GM18519 (cell line): Measurements from ENCODE around the gene EHBP1L1.
"Not testable (repeated sequence)": the region's sequence is repeated elsewhere in the genome, so short reads cannot be mapped to it uniquely, and the experiment has no call there.

Experiments used
- ATAC-seq: cut with Tn5 transposase; IDR thresholded peaks from one replicate; pipeline ENCODE4 v1.9.1; 2021; ENCODE audit warnings: mild to moderate bottlenecking, moderate library complexity; ENCODE audit not compliant: unreplicated experiment, low FRiP score

EHBP1L1 gene

GRCh38 chr11:65633390-65634108, 57.7 kb downstream of the EHBP1L1 start:
- ATAC-seq: no peak

GRCh38 chr11:65634109-65634436, 58.2 kb downstream of the EHBP1L1 start:
- no peak for ATAC-seq

- no peak for ATAC-seq
Observed at GRCh38 chr11:65634440-65634839, 58.6 kb downstream of the EHBP1L1 start.

DNA sequence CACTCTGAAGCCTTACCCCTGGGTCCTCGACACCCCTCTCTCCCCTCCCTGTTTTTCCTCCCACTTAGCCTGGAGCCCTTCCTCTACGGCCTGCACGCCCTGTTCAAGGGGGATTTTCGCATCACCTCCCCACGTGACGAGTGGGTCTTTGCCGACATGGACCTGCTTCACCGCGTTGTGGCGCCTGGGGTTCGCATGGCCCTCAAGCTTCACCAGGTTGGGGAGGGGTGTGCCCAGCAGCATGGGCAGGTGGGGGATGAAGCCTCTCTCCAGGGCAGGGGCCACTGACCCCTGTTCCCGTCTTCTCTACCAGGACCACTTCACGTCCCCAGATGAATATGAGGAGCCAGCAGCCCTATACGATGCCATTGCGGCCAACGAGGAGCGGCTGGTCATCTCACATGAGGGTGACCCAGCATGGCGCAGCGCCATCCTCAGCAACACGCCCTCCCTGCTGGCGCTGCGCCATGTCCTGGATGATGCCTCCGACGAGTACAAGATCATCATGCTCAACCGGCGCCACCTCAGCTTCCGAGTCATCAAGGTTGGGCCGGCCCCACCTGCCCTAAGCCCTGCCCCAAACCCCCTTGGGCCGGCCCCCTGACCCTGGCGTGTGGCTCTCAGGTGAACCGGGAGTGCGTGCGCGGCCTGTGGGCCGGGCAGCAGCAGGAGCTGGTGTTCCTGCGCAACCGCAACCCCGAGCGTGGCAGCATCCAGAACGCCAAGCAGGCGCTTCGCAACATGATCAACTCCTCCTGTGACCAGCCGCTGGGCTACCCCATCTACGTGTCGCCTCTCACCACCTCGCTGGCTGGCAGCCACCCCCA, 59.3 kb downstream of the EHBP1L1 start:
- no peak for ATAC-seq

DNA sequence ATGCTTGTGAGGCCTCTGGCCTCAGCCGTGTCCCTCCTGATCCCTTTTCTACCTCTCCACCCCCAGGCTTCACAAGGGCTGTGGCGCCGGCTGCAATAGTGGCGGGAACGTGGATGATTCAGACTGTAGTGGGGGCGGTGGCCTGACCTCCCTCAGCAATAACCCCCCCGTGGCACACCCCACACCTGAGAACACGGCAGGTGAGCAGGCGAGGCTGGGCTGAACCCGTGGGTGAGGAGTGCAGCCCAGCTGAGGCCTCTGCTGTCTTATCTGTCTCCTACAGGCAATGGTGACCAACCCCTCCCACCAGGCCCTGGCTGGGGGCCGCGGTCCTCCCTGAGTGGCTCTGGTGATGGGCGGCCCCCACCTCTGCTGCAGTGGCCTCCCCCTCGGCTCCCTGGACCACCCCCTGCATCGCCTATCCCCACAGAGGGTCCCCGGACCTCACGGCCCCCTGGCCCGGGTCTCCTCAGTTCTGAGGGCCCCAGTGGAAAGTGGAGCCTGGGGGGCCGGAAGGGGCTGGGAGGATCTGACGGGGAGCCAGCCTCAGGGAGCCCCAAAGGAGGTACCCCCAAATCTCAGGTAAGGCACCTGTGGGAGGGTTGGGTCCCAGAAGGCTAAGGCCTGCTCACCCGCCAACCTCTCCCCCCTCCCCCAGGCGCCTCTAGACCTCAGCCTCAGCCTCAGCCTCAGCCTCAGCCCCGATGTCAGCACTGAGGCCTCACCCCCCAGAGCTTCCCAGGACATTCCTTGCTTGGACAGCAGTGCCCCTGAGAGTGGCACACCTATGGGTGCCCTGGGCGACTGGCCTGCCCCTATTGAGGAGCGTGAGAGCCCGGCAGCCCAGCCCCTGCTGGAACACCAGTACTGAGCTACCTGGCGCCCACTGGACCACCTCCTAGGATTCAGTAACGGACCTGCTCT, 60.5 kb downstream of the EHBP1L1 start:
- no peak for ATAC-seq

GRCh38 chr11:65637032-65637557, 61.2 kb downstream of the EHBP1L1 start:
- no peak for ATAC-seq

DNA sequence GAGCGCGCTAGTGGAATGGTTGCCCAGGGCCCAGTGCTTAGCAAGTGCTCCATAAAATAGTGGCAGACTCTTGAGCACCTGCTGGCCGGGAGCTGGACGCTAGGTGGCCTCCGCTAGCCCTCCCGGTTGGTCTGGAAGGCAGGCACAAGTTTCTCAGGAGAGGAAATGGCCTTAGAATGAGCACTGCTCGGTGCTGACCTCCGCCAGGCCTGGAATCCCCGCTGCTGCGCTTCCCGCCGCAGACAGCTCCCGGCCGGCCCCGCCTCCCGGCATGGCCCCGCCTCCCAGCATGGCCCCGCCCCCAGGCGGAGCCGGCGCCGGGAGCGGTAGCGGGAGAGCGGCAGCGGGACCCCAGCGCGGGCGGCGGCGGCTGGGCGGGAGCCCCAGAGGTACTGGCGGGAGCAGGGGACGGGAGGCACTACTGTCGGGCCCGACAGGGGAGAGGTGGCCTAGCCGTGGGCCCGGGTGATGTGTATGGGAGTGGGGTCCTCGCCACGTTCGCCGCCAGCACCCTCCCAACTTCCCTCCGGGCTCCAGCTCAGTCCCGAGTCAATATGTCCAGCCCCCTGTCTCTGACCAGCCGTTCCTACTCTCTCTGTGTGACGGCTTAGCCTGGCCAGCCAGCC, 62.1 kb downstream of the EHBP1L1 start, which contains the start of gene SIPA1:
SIPA1 (plus strand) TSS at position 308 of the 626 bp plus-strand sequence. CDS start 2,821 bp downstream, outside the sequence.
- no peak for ATAC-seq

GRCh38 chr11:65639228-65639597, 63.4 kb downstream of the EHBP1L1 start:
- not testable (repeated sequence) for ATAC-seq

DNA sequence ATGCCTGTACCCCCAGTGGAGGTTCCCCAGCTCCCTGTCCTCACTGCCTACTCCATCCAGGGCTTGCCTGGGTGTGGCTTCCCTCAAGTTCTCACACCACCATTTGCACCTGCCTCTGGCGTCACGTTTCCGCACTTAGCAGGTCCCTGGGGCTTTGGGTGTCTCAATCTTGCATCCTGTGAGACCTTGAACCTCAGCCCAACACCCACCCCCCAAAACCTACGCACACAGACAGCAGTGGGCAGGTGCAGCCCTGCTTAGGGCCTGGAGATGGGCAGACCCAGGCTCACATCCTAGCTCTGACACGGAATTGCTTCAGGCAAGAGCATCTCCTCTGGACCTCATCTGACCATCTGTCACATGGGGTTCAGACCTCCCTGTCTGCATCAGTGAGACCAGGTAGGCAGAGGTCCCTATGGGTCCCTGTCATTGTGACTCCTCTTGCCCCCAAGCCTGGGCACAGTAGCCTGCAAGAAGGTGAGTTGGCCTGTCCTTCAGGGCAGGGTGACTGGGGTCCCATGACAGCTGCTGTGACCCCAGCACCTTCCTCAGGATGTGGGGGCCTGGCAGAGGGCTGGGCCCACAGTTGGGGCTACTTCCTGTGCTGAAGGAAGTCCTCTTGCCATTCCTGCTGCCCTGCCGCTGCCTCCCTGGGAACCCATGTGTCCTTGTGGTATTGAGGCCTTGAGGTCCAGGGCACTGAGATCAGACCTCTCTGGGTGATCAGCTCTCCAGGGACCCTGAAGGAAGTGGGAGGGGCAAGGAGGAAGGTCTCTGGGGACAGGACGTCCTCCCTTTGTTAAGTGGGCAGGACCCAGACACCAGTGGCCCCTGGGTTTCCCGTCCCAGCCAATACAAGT, 64.0 kb downstream of the EHBP1L1 start:
- no peak for ATAC-seq

GRCh38 chr11:65640483-65641296, 64.8 kb downstream of the EHBP1L1 start:
- ATAC-seq: no peak

GRCh38 chr11:65641297-65642013, 65.6 kb downstream of the EHBP1L1 start:
- ATAC-seq: no peak
